Measurements from ENCODE around the gene C17orf113.
"Not testable (repeated sequence)": the region's sequence is repeated elsewhere in the genome, so short reads cannot be mapped to it uniquely, and the experiment has no call there.

Gene C17orf113

DNA sequence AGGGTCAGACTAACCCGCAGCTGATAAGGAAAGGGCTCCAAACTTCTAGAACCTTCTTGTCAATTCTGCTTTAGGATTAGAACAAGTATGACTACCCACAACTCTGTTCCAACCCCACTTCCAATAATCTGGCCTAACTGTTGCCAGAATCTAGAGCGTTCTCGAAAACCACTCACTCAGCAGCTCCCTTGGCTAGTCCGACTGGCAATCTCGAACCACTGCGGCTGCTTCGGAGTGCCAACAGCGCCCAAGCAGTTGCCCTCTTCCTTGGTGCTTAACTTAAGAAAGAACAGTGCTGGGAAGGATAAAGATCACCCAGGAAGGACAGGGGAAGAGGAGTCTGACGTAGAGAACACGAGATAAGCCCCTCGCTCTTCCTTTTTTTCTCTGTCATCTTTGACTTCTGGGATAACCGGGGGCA lies 34.0 kb downstream of the C17orf113 start:
- peak in 1 of 2 experiments; percentile 30 for DNase-seq

DNA sequence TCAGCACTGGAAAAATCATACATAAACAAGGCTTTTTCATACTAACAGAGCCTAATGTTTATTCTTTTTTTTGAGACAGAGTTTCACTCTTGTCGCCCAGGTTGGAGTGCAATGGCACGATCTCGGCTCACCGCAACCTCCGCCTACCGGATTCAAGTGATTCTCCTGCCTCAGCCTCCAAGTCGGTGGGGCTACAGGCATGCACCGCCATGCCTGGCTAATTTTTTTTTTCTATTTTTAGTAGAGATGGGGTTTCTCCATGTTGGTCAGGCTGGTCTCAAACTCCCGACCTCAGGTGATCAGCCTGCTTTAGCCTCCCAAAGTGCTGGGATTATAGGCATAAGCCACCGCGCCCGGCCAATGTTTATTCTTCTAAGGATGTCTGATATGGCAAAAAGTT lies 36.7 kb downstream of the C17orf113 start:
- DNase-seq: not testable (repeated sequence)

DNA sequence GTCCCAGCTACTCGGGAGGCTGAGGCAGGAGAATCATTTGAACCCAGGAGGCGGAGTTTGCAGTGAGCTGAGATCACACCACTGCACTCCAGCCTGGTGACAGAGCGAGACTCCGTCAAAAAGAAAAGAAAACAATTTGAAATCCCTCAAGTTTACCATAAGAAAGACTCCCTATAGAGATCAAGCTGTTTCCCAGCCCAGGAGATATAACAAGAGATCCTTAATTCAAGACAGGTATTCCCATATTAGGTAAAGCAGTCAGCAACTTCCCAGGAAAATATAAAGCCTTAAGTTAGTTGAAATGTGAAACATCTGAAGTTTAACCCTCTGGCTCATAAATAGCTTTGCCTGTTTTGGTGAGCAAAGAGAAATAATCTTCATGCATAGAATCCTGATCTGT lies 38.0 kb downstream of the C17orf113 start:
- not testable (repeated sequence) for DNase-seq

DNA sequence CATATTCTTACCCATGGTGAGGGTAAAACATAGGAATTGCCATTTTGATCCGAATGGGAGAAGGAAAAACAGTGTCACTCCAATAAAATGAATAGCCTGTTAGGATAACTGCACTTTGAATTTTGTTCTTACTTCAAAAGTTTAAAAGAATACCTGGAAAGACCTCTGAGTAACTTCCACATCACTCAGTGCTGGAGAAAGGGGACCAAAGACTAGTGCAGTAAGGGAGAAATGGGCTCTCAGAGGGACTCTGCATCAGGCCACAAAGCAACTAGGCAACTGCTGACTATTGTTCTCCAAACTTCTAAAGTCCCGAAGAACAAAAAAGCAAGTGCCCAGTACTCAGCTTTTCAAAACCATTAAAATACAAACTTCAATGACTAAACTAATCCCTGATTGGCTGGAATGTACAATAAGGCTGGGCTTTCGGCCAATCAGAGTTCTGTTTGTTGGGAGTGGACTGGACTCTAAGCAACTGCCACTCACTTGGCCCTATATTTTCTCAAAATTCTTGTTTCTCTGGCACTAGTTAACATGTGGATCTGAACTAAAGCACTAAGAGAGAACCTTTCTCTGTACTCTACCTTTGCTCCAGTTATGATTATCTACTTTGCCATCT lies 39.4 kb downstream of the C17orf113 start:
- DNase-seq: no peak

DNA sequence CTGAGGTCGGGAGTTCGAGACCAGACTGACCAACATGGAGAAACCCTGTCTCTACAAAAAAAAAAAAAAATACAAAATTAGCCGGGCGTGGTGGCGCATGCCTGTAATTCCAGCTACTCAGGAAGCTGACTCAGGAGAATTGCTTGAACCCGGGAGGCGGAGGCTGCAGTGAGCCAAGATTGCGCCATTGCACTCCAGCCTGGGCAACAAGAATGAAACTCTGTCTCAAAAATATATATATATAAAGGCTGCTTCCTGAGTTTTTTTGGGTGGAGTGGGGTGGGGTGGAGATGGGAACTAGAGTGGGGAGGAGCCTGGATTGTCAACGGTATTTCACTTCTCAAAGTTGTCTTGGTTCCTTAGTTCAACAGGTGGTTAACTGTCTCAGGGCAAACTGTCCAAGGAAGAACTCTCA lies 40.1 kb downstream of the C17orf113 start:
- DNase-seq: not testable (repeated sequence)

DNA sequence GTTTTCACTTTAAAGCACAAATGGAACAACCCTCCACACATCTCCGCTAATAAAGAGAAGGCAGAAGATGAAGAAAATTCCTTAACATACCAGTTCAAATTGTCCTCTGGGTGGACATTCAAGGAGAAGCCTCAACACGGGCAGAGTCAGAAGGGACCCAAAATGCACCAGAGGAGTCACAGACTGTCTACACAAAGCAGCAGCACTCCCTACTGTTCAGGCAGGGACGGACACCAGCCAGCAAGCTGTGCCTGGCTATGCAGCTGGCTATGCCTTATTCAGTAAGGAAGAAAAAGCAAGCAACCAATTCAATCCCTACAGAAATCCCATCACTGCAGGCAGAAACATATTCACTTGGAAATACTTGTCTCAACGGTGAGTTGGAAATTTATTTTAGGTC lies 41.2 kb downstream of the C17orf113 start:
- no peak for DNase-seq

DNA sequence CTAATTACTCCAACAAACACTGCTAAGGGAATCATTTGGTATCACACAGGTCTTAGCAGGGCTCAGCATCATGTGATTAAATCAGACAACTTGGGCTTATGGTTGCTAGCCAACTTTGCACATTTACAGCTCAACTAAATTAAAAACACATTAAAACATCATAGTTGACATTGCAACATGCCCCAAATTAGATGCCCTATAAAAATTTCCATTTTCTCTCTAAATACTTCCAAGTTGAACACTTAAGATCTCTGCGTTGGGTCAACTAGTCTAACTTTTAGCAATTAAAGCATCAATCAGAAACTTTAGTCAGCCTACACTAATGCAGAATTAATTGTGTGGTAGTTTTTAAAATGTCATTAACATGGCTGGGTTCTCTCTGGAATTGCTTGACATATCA lies 45.2 kb downstream of the C17orf113 start:
- no peak for DNase-seq

DNA sequence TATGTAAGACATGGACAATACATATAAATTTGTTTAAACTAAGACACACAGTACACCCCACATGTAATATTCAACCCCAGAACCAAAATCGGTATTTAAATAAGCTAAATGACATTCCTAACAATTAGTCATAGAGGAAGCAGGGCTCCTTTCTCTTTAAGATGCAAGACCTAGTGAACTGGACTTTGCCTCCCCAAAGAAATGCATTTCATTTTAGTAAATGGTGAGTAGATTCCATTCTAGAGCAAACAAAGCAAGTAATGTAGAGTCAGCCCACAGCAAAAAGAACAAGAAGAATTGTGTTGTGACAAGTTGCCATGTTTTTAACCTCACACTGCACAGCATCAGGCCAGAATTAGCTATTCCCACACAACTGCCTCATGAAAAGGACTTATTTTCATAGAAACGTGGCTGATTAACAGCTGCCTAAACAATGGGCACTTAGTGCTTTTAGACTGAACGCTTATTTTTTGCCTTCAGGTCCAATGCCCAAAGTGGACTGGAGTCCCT lies 47.6 kb downstream of the C17orf113 start:
- DNase-seq: no peak

DNA sequence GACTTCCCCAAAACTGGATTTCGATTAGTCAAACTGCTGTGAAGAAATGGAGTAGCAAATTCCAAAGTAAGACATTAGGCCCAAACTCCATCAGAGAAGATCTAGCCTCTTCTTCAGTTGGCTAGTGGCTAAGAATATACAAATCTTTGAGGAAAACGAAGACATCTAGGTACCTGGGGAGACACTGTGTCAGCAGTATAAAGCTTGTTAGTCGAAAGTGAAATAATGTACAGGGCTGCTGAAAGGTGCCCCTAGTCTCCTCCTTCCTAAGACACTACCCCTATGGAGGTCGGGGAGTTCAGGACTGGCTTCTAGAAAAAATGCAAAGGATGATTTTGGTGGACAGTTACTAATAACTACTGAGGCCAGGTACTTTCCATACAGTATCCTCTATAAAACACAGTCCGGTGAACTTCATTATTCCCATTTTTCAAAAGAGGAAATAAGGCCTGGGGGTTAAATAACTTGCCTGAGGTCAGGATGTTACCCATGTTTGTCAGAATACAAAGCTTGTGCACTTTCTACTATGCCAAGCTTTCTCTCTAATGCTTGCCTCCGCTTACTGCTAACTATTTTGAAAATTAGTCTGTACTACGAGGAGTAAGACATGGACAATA lies 48.1 kb downstream of the C17orf113 start:
- DNase-seq: no peak

DNA sequence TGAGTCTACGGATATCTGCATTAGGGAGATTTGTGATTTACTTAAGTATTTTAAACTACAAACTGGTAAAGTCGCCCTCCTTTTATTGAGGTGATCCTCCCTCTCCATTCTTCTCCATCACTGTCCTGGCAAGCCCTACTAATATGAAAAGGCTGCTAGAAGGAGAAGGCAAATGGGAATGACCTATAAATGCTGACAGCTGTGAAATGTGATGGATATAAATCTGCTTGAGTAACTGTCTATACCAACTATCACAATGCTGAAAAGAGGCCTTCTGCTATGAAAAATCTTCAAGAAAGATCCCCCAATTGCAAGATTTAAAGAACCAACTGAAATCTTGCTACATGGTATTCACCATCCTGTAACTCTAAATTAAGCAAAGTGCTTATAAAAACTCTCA lies 48.7 kb downstream of the C17orf113 start:
- no peak for DNase-seq

DNA sequence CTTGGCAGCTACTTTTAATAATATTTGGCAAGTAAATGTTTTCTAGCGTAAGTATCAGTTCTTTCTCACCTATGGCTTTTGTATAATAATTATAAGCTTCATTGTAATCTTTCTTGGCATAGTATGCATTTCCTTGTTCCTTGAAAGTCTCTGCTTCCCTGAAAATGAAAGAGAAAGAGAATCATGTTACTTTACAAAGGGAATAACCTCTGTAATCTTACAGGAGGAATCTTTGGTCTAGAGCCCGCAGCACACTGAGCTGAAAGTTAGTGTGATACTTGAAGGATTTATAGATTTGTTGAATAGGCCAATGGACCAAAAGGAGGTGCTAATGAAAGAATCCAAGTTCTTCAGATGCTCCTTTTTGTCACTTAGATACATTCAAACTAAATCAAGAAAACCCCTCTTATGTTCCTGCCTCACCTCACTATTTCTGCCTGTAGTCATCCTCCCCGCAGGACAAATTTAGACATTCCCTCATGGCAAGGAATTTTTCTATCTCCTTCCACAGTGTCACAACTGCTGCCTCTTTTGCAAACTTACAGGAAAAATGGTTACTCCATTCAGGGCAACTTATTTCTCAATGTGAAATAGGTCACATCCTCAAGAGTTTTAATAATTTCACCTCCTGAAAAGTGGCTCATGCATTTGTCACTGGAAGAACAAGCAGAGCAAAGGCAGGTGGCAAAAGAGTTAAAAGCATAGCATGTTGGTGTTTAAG lies 49.8 kb downstream of the C17orf113 start:
- no peak for DNase-seq

DNA sequence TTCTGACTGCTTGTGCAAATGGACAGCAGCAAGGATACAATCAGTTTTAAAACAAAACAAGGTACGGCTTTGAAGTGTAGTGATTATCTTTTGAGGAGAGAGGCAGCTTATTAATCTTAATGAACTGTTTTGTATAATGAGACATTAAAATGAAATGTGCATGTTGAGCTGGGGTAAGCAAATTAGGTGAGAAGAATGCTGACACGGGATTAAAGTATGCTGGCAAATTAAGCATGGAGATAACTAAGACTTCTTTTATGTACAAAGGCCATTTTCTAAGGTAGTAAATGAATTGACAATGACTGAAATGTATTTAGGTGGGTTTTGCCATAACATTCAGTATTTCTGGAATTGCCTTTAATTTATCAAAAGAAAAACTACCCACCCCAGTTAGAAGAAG lies 51.9 kb downstream of the C17orf113 start:
- no peak for DNase-seq

DNA sequence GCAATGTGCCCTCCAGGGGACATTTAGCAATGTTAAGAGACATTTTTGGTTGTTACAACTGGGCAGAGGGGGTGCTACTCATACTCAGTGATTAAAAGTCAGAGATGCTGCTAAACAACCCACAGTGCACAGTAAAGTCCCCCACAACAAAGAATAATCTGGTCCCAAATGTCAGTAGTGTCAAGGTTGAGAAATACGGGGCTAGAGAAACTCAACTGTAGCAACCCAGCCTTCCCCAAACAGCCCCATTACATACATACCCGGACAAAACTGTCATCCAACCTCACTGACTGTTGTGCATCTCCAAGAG lies 53.6 kb downstream of the C17orf113 start:
- no peak for DNase-seq

DNA sequence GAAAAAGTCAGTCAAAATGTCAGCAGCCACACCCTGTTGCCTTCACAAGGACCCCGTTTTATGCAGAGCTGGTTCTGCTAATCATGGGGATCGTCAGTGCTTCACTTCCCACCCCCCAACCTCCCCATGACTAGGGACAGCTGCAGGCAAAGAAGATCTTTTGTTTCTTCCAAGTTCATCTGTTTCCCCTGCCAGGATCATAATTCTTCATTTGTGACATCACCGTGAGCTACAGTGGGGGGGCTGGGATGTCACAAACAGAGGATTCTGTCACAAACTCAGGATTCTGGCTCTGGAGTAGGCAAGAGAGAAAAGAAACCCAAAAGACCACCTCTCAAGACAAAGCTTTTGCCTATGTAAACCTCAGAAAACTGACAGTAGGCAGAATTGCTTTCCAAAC lies 57.8 kb downstream of the C17orf113 start:
- no peak for DNase-seq

DNA sequence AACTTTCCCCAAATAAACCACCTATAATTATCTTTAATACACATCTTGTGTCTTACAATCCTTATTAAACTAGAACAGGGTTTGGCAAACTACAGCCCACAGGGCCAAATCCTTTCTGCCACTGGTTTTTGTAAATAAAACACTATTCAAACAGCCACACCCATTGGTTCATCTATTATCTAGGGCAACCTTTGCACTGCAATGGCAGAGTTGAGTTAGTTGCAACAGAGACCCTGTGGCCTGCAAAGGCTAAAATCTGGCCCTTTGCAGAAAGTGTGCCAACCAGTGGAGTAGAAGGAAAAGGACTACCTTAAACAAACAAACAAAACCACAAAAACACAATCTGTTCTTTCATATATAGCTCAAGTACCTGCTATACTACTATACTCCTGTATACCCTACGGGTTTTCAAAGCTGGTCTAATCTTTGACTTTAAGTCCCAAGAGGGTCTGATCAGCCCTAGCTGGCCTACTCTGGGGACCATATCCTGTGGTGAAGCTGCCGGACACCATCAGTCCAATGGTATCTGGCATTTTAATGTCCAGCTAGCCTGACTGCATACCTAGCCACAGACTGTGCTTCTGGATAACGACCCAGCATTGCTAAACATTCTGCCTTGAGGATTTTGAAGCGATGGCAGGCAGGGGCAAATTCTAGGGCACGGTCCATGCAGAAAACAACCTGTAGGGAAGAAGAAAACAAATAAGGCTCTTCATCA lies 60.5 kb downstream of the C17orf113 start:
- no peak for DNase-seq

DNA sequence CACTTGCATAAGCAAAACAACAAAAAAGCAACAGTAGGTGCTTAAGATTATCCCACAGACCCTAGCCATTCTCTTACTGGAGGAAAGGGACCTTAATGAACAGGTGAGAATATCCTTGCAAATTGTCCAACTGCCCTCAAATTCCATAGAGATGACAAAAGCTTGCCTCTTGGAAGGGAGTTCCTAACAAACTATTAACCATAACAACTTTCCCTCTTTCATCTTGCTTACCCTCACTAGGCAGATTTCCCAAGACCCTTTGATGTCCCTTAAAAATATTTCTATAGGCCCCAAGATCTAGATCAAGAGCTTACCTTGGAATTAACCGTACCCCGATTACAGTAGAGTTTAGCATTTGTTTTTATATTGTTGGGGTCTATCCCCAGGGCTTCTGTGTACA lies 62.0 kb downstream of the C17orf113 start:
- DNase-seq: no peak

All from activated CD4-positive, alpha-beta T cell treated with anti-CD3 and anti-CD28 coated beads, Interleukin-2, amount 50 U/mL, for 48 hours (primary cell).